ENCODE measurements around the gene RBM26.

DNA sequence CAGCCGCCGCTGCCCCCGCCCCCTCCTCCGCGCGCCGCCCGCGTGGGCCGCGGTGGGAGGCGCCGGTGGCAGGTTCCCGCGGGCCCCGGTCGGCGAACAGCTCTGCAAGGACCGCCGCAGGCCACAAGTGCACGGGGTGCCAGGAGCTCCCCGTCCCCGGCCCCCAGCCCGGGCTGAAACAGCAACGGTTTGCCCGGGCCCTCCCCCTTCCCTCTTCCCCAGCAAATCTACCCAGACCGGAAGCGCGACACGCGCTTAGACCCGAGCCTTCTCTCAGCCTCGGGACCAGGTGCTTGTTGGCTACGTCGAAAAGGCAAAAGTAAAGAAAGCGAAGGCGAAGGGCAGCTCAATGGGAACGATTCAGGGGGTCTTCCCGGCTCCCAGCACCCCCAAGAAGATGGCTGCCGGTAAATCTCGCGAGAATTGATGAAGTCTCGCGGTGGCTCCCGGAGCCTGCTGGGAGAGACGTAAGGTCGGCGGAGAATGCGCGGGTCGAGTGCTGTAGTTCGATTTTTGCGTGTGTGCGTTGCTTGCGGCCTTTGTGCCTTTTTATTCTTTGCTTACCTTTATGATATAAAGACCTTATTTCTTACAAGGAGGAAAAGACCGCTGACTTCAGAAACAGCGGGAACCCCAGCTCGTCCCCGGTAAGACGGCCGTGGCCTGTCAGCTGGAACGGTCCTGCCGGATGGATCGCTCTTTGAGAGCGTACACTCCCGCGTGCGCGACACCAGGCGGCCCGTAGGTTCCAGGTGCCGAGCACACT is at the start of gene RBM26:
- TF ChIP-seq, protein P1, sequence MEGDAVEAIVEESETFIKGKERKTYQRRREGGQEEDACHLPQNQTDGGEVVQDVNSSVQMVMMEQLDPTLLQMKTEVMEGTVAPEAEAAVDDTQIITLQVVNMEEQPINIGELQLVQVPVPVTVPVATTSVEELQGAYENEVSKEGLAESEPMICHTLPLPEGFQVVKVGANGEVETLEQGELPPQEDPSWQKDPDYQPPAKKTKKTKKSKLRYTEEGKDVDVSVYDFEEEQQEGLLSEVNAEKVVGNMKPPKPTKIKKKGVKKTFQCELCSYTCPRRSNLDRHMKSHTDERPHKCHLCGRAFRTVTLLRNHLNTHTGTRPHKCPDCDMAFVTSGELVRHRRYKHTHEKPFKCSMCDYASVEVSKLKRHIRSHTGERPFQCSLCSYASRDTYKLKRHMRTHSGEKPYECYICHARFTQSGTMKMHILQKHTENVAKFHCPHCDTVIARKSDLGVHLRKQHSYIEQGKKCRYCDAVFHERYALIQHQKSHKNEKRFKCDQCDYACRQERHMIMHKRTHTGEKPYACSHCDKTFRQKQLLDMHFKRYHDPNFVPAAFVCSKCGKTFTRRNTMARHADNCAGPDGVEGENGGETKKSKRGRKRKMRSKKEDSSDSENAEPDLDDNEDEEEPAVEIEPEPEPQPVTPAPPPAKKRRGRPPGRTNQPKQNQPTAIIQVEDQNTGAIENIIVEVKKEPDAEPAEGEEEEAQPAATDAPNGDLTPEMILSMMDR (IDR thresholded peaks at IDR 0.05) = no peak
- TF ChIP-seq TCF7L2 (IDR thresholded peaks at IDR 0.05; ENCODE audit: low read depth, low read length) = no peak
- TF ChIP-seq, protein P2, sequence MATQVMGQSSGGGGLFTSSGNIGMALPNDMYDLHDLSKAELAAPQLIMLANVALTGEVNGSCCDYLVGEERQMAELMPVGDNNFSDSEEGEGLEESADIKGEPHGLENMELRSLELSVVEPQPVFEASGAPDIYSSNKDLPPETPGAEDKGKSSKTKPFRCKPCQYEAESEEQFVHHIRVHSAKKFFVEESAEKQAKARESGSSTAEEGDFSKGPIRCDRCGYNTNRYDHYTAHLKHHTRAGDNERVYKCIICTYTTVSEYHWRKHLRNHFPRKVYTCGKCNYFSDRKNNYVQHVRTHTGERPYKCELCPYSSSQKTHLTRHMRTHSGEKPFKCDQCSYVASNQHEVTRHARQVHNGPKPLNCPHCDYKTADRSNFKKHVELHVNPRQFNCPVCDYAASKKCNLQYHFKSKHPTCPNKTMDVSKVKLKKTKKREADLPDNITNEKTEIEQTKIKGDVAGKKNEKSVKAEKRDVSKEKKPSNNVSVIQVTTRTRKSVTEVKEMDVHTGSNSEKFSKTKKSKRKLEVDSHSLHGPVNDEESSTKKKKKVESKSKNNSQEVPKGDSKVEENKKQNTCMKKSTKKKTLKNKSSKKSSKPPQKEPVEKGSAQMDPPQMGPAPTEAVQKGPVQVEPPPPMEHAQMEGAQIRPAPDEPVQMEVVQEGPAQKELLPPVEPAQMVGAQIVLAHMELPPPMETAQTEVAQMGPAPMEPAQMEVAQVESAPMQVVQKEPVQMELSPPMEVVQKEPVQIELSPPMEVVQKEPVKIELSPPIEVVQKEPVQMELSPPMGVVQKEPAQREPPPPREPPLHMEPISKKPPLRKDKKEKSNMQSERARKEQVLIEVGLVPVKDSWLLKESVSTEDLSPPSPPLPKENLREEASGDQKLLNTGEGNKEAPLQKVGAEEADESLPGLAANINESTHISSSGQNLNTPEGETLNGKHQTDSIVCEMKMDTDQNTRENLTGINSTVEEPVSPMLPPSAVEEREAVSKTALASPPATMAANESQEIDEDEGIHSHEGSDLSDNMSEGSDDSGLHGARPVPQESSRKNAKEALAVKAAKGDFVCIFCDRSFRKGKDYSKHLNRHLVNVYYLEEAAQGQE (IDR thresholded peaks at IDR 0.05; ENCODE audit: insufficient read depth in 1 of 2, low read depth in 2 of 2, low read length in 1 of 2) = no peak

Measured in Panc1 (cell line).